Left lung (tissue), 10 donors: ENCODE measurements around the gene GALNT17. TPM values are rescaled to one million over a fixed set of nuclear protein-coding genes. Genes with fewer than 3 reads are reported as not detected.

ENCODE experiments used
- ATAC-seq: fragments of 200-7000 bp; cut with Tn5 transposase; one replicate; pipeline ENCODE4 v1.9.1; 2020; ENCODE audit warnings: moderate library complexity
- DNase-seq, 4 donors: peaks; one replicate each; pipeline ENCODE4 v3.0.0-alpha.2; 2013 to 2020
- H3K27ac ChIP-seq, 2 donors: fragments of 200-600 bp; sonication (generic) in 1 of 2; one replicate each; pipeline versions ENCODE4 v1.5.0 to v1.8.0; 2020 to 2021
- H3K27me3 ChIP-seq, 2 donors: fragments of 200-600 bp; sonication (generic) in 1 of 2; one replicate each; pipeline versions ENCODE4 v1.5.0 to v1.8.0; 2020 to 2021
- H3K36me3 ChIP-seq, 2 donors: fragments of 200-600 bp; sonication (generic) in 1 of 2; one replicate each; pipeline versions ENCODE4 v1.5.0 to v1.8.0; 2020 to 2021
- H3K4me1 ChIP-seq, 2 donors: fragments of 200-600 bp; one replicate each; pipeline ENCODE4 v1.8.0; 2021
- H3K4me3 ChIP-seq, 2 donors: fragments of 200-600 bp; sonication (generic) in 1 of 2; one replicate each; pipeline versions ENCODE4 v1.5.0 to v1.8.0; 2020 to 2021; ENCODE audit warnings: mild to moderate bottlenecking in 1 of 2
- H3K9me3 ChIP-seq, 2 donors: fragments of 200-600 bp; sonication (generic) in 1 of 2; one replicate each; pipeline versions ENCODE4 v1.5.0 to v1.8.0; 2020 to 2021
- intact Hi-C, 2 donors: fragments of 100-400 bp; cut with DNase I; formaldehyde crosslinking; loops; one replicate each; pipeline versions ENCODE4 v1.11.2 to v1.14.2; 2022
- polyA plus RNA-seq, 6 donors: library from polyadenylated mRNA; unstranded; fragments of 120-200 nt; gene quantifications; one replicate each; pipeline ENCODE4 v1.2.1, GENCODE V29; 2013; ENCODE audit not compliant: insufficient read length in 6 of 6
- total RNA-seq, 2 donors: library from RNA; stranded (reverse); fragmentation: NEBNext Ultra II Directional; extraction: Animal tissue kit (Norgen Biotek cat#: 25700); gene quantifications; one replicate each; pipeline ENCODE4 v1.2.1, GENCODE V29; 2021
- TF ChIP-seq, protein P1 (sequence below), 2 donors: fragments of 200-600 bp; sonication (generic) in 1 of 2; IDR thresholded peaks; one replicate each; pipeline versions ENCODE4 v1.5.0 to v1.8.0; 2021; ENCODE audit warnings: antibody characterized with exemption in 2 of 2
- donor health status: DM: no; HTN: yes; CAD: no.
- donor health status: DM: no; HTN: no; CAD: no.

Gene GALNT17
- total and polyA plus RNA-seq, 8 donors, result 2.4 to 19.1 (median 9.7) TPM

GRCh38 chr7:71659622-71660021 lies 527.7 kb downstream of the GALNT17 start:
- H3K27me3 ChIP-seq, result no peaks in the 10 kb centered on the region
- no peaks in the 10 kb centered on the region for H3K36me3 ChIP-seq
- no peaks in the 10 kb centered on the region for H3K4me1 ChIP-seq
- DNase-seq (no peak), ATAC-seq (no peak)
- intact Hi-C loops, result no loop called here
- peaks cover 0 to 15% of the 10 kb centered on the region in 2 donors for H3K9me3 ChIP-seq
- H3K27ac ChIP-seq, result no peak overlapping the region
- H3K4me3 ChIP-seq, result no peak overlapping the region
- TF ChIP-seq, protein P1, sequence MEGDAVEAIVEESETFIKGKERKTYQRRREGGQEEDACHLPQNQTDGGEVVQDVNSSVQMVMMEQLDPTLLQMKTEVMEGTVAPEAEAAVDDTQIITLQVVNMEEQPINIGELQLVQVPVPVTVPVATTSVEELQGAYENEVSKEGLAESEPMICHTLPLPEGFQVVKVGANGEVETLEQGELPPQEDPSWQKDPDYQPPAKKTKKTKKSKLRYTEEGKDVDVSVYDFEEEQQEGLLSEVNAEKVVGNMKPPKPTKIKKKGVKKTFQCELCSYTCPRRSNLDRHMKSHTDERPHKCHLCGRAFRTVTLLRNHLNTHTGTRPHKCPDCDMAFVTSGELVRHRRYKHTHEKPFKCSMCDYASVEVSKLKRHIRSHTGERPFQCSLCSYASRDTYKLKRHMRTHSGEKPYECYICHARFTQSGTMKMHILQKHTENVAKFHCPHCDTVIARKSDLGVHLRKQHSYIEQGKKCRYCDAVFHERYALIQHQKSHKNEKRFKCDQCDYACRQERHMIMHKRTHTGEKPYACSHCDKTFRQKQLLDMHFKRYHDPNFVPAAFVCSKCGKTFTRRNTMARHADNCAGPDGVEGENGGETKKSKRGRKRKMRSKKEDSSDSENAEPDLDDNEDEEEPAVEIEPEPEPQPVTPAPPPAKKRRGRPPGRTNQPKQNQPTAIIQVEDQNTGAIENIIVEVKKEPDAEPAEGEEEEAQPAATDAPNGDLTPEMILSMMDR (IDR thresholded peaks at IDR 0.05), result no peak

- TF ChIP-seq, protein P1 (IDR thresholded peaks at IDR 0.05), result no peak
- Histone ChIP-seq H3K27ac (no peak overlapping the region), H3K4me1 (no peaks in the 10 kb centered on the region), H3K4me3 (no peak overlapping the region), H3K9me3 (peaks cover 0 to 21% of the 10 kb centered on the region in 2 donors), H3K36me3 (no peaks in the 10 kb centered on the region), H3K27me3 (no peaks in the 10 kb centered on the region)
- ATAC-seq (no peak), DNase-seq (no peak)
- intact Hi-C loops, result no loop called here
Measured at GRCh38 chr7:71661671-71662224, 529.8 kb downstream of the GALNT17 start.

DNA sequence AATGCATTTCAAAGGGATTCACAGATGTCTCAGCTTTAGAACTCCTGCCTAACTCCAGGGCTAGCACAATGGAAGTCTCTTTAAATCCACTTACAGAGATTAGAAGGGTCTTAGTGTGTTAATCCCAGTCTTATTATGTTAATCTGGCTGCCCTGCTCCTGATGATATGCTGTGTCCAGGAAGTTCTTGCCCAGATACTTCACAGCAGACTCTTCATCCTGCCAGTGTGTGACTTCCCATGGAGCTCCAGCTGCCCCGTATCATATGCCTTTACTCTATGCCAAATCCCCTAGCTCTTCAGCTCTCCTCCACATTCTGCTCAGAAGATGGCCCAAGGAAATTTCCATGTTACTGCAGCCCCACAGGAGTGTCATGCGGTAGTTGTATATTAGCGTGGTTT lies 533.8 kb downstream of the GALNT17 start:
- H3K36me3 ChIP-seq, result no peaks in the 10 kb centered on the region
- DNase-seq (no peak), ATAC-seq (no peak)
- peaks cover 0 to 23% of the 10 kb centered on the region in 2 donors for H3K9me3 ChIP-seq
- TF ChIP-seq, protein P1 (IDR thresholded peaks at IDR 0.05), result no peak
- no peak overlapping the region for H3K27ac ChIP-seq
- intact Hi-C loops, result no loop called here
- no peak overlapping the region for H3K4me3 ChIP-seq
- no peaks in the 10 kb centered on the region for H3K4me1 ChIP-seq
- H3K27me3 ChIP-seq, result no peaks in the 10 kb centered on the region

DNA sequence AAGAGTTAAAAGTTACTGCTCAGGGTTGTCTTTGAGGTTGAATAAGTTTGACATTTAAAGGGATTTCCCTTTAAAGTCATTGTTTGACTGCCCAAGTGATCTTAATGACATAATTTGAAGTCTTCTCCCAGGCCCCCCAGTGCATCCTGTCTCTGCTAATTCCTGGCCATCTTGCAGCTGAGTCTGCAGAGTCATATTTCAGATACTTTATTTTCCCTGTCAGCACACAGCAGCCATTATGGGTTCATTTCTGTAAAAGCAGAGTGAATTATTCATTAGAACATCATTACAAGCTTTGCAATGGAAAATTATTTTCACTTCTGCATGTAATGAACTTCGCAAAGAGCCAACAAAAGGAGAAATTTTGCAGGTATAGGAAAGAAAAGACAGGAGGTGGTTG lies 536.6 kb downstream of the GALNT17 start:
- Histone ChIP-seq H3K4me1 (no peaks in the 10 kb centered on the region), H3K27me3 (no peaks in the 10 kb centered on the region), H3K9me3 (peaks cover 0 to 17% of the 10 kb centered on the region in 2 donors), H3K27ac (no peak overlapping the region), H3K4me3 (no peak overlapping the region), H3K36me3 (no peaks in the 10 kb centered on the region)
- no peak for ATAC-seq
- TF ChIP-seq, protein P1 (IDR thresholded peaks at IDR 0.05), result no peak
- no peak for DNase-seq
- intact Hi-C loops, result no loop called here

DNA sequence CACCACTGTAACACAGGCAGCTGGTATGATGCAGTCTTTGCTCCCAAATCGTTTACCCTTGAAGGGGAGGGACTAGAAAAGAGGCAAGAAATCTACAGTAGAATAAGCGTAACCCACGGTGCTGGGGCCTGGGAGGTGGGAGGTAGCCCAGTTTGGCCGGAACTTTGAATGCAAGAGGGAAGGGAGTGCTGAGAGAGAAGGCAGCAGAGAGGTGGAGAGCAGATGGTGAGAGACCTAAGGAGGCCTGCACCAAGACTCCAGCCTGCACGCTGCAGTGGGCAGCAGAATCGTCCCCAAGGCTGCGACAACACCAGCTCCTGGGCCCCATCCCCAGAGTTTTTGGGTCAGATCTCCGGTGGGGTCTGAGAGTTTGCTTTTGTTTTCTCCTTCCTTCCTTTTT lies 547.5 kb downstream of the GALNT17 start:
- intact Hi-C loops, result no loop called here
- DNase-seq, result no peak

More for the DNA sequence above, 547.5 kb downstream of the GALNT17 start:
- H3K4me1 ChIP-seq, result no peaks in the 10 kb centered on the region
- peaks cover 0 to 2% of the 10 kb centered on the region in 2 donors for H3K9me3 ChIP-seq
- H3K27ac ChIP-seq, result no peak overlapping the region
- no peaks in the 10 kb centered on the region for H3K36me3 ChIP-seq
- TF ChIP-seq, protein P1 (IDR thresholded peaks at IDR 0.05), result no peak
- H3K27me3 ChIP-seq, result peaks cover 0 to 13% of the 10 kb centered on the region in 2 donors
- no peak for ATAC-seq
- H3K4me3 ChIP-seq, result no peak overlapping the region
